ENCODE results near the gene RABEP1. TPM values are rescaled to one million over a fixed set of nuclear protein-coding genes. Genes with fewer than 3 reads are reported as not detected.

RABEP1 gene
- total RNA-seq, 1 experiment from 2014 or later, result 24.4 TPM

- H3K27ac ChIP-seq (ENCODE audit: low read length), result no peak overlapping the region
- intact Hi-C loops (cut with micrococcal nuclease), result no loop called here
- TF ChIP-seq CTCF (conservative IDR thresholded peaks at IDR 0.05; ENCODE audit: low read depth, low read length), result no peak
- TF ChIP-seq EZH2 (IDR thresholded peaks at IDR 0.05; ENCODE audit: low read length, unreplicated experiment), result no peak
- TF ChIP-seq EZH2phosphoT487 (IDR thresholded peaks at IDR 0.05; ENCODE audit: borderline replicate concordance, low read length), result no peak
- peaks cover 12% of the 10 kb centered on the region; the same call in 1 of the 2 replicates for H4K20me1 ChIP-seq (ENCODE audit: low read length)
- H2AFZ ChIP-seq (ENCODE audit: low read length), result no peak overlapping the region
- peaks cover 17% of the 10 kb centered on the region for H3K36me3 ChIP-seq (ENCODE audit: low read depth, low read length)
- H3F3A ChIP-seq (ENCODE audit: low read length, unreplicated experiment), result no peaks in the 10 kb centered on the region
- ATAC-seq, result no peak
- no peaks in the 10 kb centered on the region for H3K9me2 ChIP-seq (replicated peaks; ENCODE audit: low read length)
- H3K27me3 ChIP-seq (ENCODE audit: low read length), result no peaks in the 10 kb centered on the region
- no peak overlapping the region; the same call in 1 of the 2 replicates for H3K4me3 ChIP-seq (ENCODE audit: low read length)
- CTCF ChIA-PET, result interaction anchor here (0.5 to 1.0 kb wide), 2 partner anchors 22 to 69 kb away, joined by 4 to 7 read pairs; partner anchors contain the start of gene C1QBP
- POLR2A ChIA-PET (ENCODE audit: unreplicated experiment), result interaction anchor here (0.6 kb wide), 1 partner anchor 22 kb away, joined by 4 read pairs; the partner anchor contains the start of gene C1QBP
- H3K4me2 ChIP-seq (ENCODE audit: low read length), result peak overlapping the region; percentile 84
- peaks cover 72% of the 10 kb centered on the region for H3K79me2 ChIP-seq (ENCODE audit: low read length)
- H3K9me3 ChIP-seq (ENCODE audit: low read length), result no peaks in the 10 kb centered on the region
- no peak overlapping the region for H3K9ac ChIP-seq (ENCODE audit: low read length)
- no TSS peak for BruUV-seq (replicated peaks)
- H3K4me1 ChIP-seq (ENCODE audit: insufficient read depth, low read length), result peaks cover 31% of the 10 kb centered on the region
- DNase-seq, result peak; percentile 46
These were observed 134.8 kb downstream of the RABEP1 start for GRCh38 chr17:5416901-5417300.

- Histone ChIP-seq H2AFZ (ENCODE audit: low read length) (peak overlapping the region; percentile 54), H3K9ac (ENCODE audit: low read length) (peak overlapping the region; percentile 92), H3K36me3 (ENCODE audit: low read depth, low read length) (peaks cover 8% of the 10 kb centered on the region; the same call in 1 of the 2 replicates), H3K9me2 (replicated peaks; ENCODE audit: low read length) (no peaks in the 10 kb centered on the region), H3K4me2 (ENCODE audit: low read length) (peak overlapping the region; percentile 84), H3K27me3 (ENCODE audit: low read length) (no peaks in the 10 kb centered on the region), H3K4me1 (ENCODE audit: insufficient read depth, low read length) (peaks cover 34% of the 10 kb centered on the region), H4K20me1 (ENCODE audit: low read length) (0 out of 2 replicates have a peak, but pooled peaks cover 5% of the 10 kb centered on the region), H3K9me3 (ENCODE audit: low read length) (no peaks in the 10 kb centered on the region), H3K27ac (ENCODE audit: low read length) (peak overlapping the region; percentile 79), H3K4me3 (ENCODE audit: low read length) (peak overlapping the region; percentile 81), H3F3A (ENCODE audit: low read length, unreplicated experiment) (no peaks in the 10 kb centered on the region), H3K79me2 (ENCODE audit: low read length) (peaks cover 62% of the 10 kb centered on the region)
- ChIA-PET CTCF (interaction anchor here (0.6 to 1.0 kb wide), 2 partner anchors 20 to 1884 kb away, joined by 5 to 10 read pairs; partner anchors contain the start of gene C1QBP), POLR2A (ENCODE audit: unreplicated experiment) (interaction anchor here (0.6 to 1.3 kb wide), 3 partner anchors 18 to 22 kb away, joined by 3 to 6 read pairs (median 5); partner anchors contain the start of gene C1QBP)
- DNase-seq, result peak; percentile 41
- intact Hi-C loops (cut with micrococcal nuclease), result no loop called here
- TSS peak; percentile 72 for BruUV-seq (replicated peaks)
- TF ChIP-seq EZH2phosphoT487 (IDR thresholded peaks at IDR 0.05; ENCODE audit: borderline replicate concordance, low read length) (no peak), EZH2 (IDR thresholded peaks at IDR 0.05; ENCODE audit: low read length, unreplicated experiment) (no peak)
- 0 out of 2 replicates have a peak, but pooled peaks have one; percentile 3 for ATAC-seq
These were observed 136.8 kb downstream of the RABEP1 start for GRCh38 chr17:5418858-5419355.

GRCh38 chr17:5419356-5419958 is 137.4 kb downstream of the RABEP1 start, which contains the start of gene NUP88:
NUP88 (minus strand) TSS chr17:5419662; CDS start chr17:5419650, 12 bp downstream.
- no peak for TF ChIP-seq EZH2phosphoT487 (IDR thresholded peaks at IDR 0.05; ENCODE audit: borderline replicate concordance, low read length)
- no peak for TF ChIP-seq CTCF (conservative IDR thresholded peaks at IDR 0.05; ENCODE audit: low read depth, low read length)
- no peak for TF ChIP-seq EZH2 (IDR thresholded peaks at IDR 0.05; ENCODE audit: low read length, unreplicated experiment)
- POLR2A ChIA-PET (ENCODE audit: unreplicated experiment), result interaction anchor here (0.6 to 1.3 kb wide), 4 partner anchors 18 to 60 kb away, joined by 3 to 6 read pairs (median 4); partner anchors contain the start of gene C1QBP

More at GRCh38 chr17:5419356-5419958, 137.4 kb downstream of the RABEP1 start, which contains the start of gene NUP88:
- Histone ChIP-seq H3K79me2 (ENCODE audit: low read length) (peaks cover 62% of the 10 kb centered on the region), H3K4me3 (ENCODE audit: low read length) (peak within 1 kb of the TSS; percentile 81), H3K9ac (ENCODE audit: low read length) (peak within 1 kb of the TSS; percentile 92), H3K9me3 (ENCODE audit: low read length) (no peaks in the 10 kb centered on the region), H3K36me3 (ENCODE audit: low read depth, low read length) (peaks cover 8% of the 10 kb centered on the region; the same call in 1 of the 2 replicates), H4K20me1 (ENCODE audit: low read length) (0 out of 2 replicates have a peak, but pooled peaks cover 5% of the 10 kb centered on the region), H3F3A (ENCODE audit: low read length, unreplicated experiment) (no peaks in the 10 kb centered on the region), H3K4me2 (ENCODE audit: low read length) (peak within 1 kb of the TSS; percentile 87), H3K4me1 (ENCODE audit: insufficient read depth, low read length) (peaks cover 31% of the 10 kb centered on the region), H2AFZ (ENCODE audit: low read length) (peak within 1 kb of the TSS; percentile 85), H3K27me3 (ENCODE audit: low read length) (no peaks in the 10 kb centered on the region), H3K27ac (ENCODE audit: low read length) (peak within 1 kb of the TSS; percentile 79), H3K9me2 (replicated peaks; ENCODE audit: low read length) (no peaks in the 10 kb centered on the region)
- peak; percentile 87 for ATAC-seq
- peak; percentile 95 for DNase-seq
- intact Hi-C loops (cut with micrococcal nuclease), result no loop called here
- CTCF ChIA-PET, result interaction anchor here (0.6 to 1.0 kb wide), 2 partner anchors 20 to 1885 kb away, joined by 5 to 10 read pairs; partner anchors contain the start of gene C1QBP
- BruUV-seq (replicated peaks), result TSS peak; percentile 4
